Uterus (tissue), 4 donors: Measurements from ENCODE around the gene TBCA. TPM values are rescaled to one million over a fixed set of nuclear protein-coding genes. Genes with fewer than 3 reads are reported as not detected.

ENCODE experiments used
- DNase-seq, 2 donors: peaks; one replicate each; pipeline ENCODE4 v3.0.0-alpha.2; 2019 to 2020
- H3K27ac ChIP-seq, 2 donors: fragments of 200-600 bp; sonication (generic); 1 replicate in 1 of 2; 2 replicates in 1 of 2; pipeline ENCODE4 v1.5.1; 2016 to 2018
- H3K27me3 ChIP-seq, 2 donors: fragments of 200-600 bp; sonication (generic); one replicate each; pipeline ENCODE4 v1.5.1; 2018 to 2019; ENCODE audit warnings: control low read depth in 1 of 2
- H3K36me3 ChIP-seq, 2 donors: fragments of 200-600 bp; sonication (generic); one replicate each; pipeline ENCODE4 v1.5.1; 2019; ENCODE audit warnings: control low read depth in 1 of 2
- H3K4me1 ChIP-seq, 2 donors: fragments of 200-600 bp; sonication (generic); one replicate each; pipeline ENCODE4 v1.5.1; 2018 to 2019; ENCODE audit warnings: control low read depth in 1 of 2
- H3K4me3 ChIP-seq, 2 donors: fragments of 200-600 bp; sonication (generic); 1 replicate in 1 of 2; 2 replicates in 1 of 2; pipeline ENCODE4 v1.5.1; 2018 to 2019; ENCODE audit warnings: mild to moderate bottlenecking in 1 of 2
- H3K9me3 ChIP-seq, 2 donors: fragments of 200-600 bp; sonication (generic); one replicate each; pipeline ENCODE4 v1.5.1; 2019; ENCODE audit warnings: control low read depth in 1 of 2
- CTCF ChIP-seq, 4 experiments: fragments of 200-600 bp in 2 of 4; fragments of 450-650 bp in 2 of 4; sonication (generic) in 2 of 4; IDR thresholded peaks; one replicate each; pipeline ENCODE4 v1.5.1; 2016 to 2019; ENCODE audit warnings: antibody characterized with exemption in 4 of 4, mild to moderate bottlenecking in 2 of 4, moderate library complexity in 1 of 4
- POLR2A ChIP-seq, 2 donors: fragments of 450-650 bp; IDR thresholded peaks; one replicate each; pipeline ENCODE4 v1.6.1; 2016; ENCODE audit warnings: antibody characterized with exemption in 2 of 2, mild to moderate bottlenecking in 1 of 2, moderate library complexity in 1 of 2
- intact Hi-C: fragments of 100-400 bp; cut with DNase I; formaldehyde crosslinking; loops from one replicate; pipeline ENCODE4 v1.15.1; 2023; ENCODE audit warnings: low total_unique reads
- total RNA-seq, 4 donors: library from RNA; depleted of rRNA in 3 of 4; stranded (reverse); fragments of >200 nt in 3 of 4; gene quantifications; one replicate each; pipeline versions ENCODE4 v1.1.0 to v1.2.4, GENCODE V29; 2014 to 2023
- donor health status: DM: yes; HTN: yes; CAD: no.

Gene TBCA
- total RNA-seq, 4 donors from 2014 or later = 64.6 to 178 (median 158) TPM

GRCh38 chr5:77644371-77645157 lies 131.6 kb downstream of the TBCA start:
- Histone ChIP-seq H3K4me1 (peaks cover 0 to 4% of the 10 kb centered on the region in 2 donors), H3K27ac (no peak overlapping the region), H3K27me3 (peaks cover 13 to 61% of the 10 kb centered on the region in 2 donors), H3K4me3 (no peak overlapping the region), H3K9me3 (no peaks in the 10 kb centered on the region), H3K36me3 (no peaks in the 10 kb centered on the region)
- DNase-seq = no peak
- intact Hi-C loops = no loop called here
- TF ChIP-seq CTCF (IDR thresholded peaks at IDR 0.05) (no peak), POLR2A (IDR thresholded peaks at IDR 0.05) (no peak)

GRCh38 chr5:77643654-77644370 lies 132.3 kb downstream of the TBCA start:
- peaks cover 17 to 68% of the 10 kb centered on the region in 2 donors for H3K27me3 ChIP-seq
- intact Hi-C loops = no loop called here
- H3K4me1 ChIP-seq = peaks cover 0 to 4% of the 10 kb centered on the region in 2 donors
- no peak overlapping the region for H3K4me3 ChIP-seq
- H3K9me3 ChIP-seq = no peaks in the 10 kb centered on the region
- TF ChIP-seq CTCF (IDR thresholded peaks at IDR 0.05) = no peak
- TF ChIP-seq POLR2A (IDR thresholded peaks at IDR 0.05) = no peak
- no peak for DNase-seq
- H3K36me3 ChIP-seq = no peaks in the 10 kb centered on the region
- H3K27ac ChIP-seq = no peak overlapping the region

- intact Hi-C loops = no loop called here
- DNase-seq = no peak
- TF ChIP-seq POLR2A (IDR thresholded peaks at IDR 0.05) = no peak
- Histone ChIP-seq H3K4me1 (peaks cover 0 to 4% of the 10 kb centered on the region in 2 donors), H3K27me3 (peaks cover 20 to 76% of the 10 kb centered on the region in 2 donors), H3K9me3 (no peaks in the 10 kb centered on the region), H3K27ac (no peak overlapping the region), H3K4me3 (no peak overlapping the region), H3K36me3 (no peaks in the 10 kb centered on the region)
These were observed 133.1 kb downstream of the TBCA start for GRCh38 chr5:77642738-77643653.

DNA sequence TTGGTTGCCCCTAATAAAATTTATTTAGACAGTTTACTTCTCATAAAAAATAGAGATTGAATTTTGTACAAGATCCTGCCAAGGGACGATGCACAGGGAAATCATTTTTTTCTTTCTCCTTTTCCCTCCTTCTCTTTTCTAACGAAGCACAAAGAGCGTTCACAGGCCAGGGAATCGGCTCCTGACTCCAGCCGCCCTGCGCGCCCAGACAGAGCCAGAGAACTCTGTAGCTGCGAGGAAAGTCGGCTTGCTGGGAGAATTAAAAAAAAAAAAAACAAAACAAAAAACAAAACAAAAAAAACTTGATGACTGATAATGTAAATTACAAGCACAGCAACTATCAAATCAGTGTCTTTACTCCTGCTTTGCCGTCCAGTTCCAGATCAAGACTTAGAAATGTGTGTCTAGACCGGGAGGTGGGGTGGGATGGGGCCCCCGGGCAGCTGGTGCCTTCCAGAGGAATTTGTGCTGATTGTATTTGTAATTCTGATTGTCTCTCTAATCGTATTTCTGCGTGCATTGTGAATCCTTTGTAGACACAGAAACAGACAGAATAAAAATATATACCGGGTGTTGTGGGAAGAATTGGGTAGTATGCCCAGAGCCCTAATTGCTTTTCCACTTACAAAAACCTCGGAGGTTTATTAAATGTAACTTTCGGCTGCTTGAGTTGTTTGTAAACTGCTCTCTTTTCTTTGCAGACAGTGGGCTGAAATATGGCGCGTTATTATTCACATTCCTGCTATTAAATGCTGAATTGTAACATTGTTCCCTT lies 134.0 kb downstream of the TBCA start:
- Histone ChIP-seq H3K36me3 (no peaks in the 10 kb centered on the region), H3K27me3 (peaks cover 22 to 85% of the 10 kb centered on the region in 2 donors), H3K27ac (no peak overlapping the region), H3K9me3 (no peaks in the 10 kb centered on the region), H3K4me3 (no peak overlapping the region), H3K4me1 (peaks cover 0 to 4% of the 10 kb centered on the region in 2 donors)
- DNase-seq = no peak
- TF ChIP-seq POLR2A (IDR thresholded peaks at IDR 0.05) (no peak), CTCF (IDR thresholded peaks at IDR 0.05) (no peak)
- intact Hi-C loops = no loop called here
